HG03066 (cell line): ENCODE results near the gene SEMA4D.

ENCODE experiments used
- ATAC-seq: cut with Tn5 transposase; IDR thresholded peaks from one replicate; pipeline ENCODE4 v1.9.1; 2021; ENCODE audit warnings: low read depth; ENCODE audit not compliant: unreplicated experiment

Gene SEMA4D

DNA sequence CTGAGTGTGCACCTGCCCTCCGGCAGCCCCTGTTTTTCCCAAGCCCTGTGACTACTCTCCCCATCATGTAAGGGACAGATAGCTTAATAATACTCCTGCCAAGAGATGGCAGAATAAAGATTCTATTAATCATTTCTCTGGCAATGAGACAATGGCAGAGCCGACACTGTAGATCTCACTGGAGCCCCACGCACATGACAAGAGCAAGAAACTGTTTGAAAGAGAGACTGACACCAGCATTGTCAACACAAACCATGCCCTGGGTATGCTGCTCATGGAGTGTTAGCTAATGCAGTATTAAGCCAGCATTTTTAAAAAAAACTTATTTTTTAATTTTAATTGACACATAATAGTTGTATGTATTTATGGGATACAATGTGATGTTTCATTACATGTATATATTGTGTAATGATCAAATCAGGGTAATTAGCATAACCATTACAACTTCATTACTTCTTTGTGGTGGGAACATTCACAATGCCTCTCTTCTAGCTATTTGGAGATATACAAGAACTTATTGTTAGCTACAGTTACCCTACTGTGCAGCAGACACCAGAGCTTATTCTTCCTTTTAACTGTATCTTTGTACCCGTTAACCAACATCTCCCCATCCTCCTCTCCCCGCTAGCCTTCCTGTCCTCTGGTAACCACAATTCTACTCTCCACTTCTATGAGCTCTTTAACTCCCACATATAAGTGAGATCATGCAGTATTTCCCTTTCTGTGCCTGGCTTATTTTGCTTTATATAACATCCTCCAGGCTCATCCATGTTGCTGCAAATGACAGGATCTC, 31.5 kb upstream of the SEMA4D start:
- no peak for ATAC-seq

DNA sequence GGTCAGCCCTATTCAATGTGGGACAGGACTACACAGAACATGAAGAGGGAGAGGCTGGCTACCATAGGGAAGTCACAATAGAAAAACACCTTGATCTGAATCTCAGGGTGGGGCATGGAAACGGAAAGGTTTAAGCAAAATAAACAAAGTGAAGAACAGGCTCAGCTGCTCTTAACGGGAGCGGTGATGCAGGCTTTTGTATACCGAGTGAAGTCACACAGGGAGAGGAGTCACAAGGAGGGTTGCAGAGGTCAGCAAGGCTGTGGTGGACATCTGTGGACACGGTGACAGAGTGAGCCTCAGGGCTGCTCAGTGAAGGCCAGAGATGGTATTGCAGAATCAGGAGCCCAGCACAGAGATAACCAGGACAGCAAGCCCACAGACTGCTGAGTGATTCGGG, 30.6 kb upstream of the SEMA4D start:
- ATAC-seq, result no peak

DNA sequence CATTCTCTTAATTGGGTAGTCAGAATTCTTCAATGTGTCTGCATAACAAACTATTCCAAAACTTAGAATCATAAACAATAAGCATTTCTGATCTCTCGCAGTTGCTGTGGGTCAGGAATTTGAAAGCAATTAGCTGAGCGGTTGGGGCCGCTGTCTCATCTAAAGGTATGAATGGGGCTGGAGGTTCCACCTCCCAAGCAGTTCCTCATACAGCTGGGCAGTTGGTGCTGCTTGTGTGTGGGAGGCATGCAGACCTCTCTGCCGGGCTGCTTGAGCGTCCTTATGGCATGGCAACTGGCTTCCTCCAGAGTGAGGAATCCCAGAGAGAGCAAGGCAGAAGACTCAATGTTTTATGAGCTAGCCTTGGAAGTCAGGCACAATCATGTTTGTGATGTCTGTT, 30.2 kb upstream of the SEMA4D start:
- no peak for ATAC-seq

DNA sequence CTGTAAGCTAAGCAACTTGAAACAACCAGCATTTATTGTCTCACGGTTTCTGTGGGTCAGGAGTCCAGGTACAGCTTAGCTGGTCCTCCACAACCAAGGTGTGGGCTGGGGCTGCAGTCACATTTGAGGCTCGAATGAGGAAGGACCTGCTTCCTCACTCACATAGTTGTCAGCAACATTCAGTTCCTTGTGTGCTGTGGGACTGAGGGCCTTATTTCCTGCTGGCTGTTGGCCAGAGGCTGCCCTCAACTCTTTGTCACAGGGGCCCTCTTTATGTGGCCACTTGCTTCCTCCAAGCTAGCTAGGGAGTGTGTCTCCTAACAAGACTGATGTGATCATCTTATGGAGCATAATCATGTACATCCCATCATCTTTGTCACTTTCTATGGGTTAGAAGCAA, 29.2 kb upstream of the SEMA4D start:
- ATAC-seq, result no peak

DNA sequence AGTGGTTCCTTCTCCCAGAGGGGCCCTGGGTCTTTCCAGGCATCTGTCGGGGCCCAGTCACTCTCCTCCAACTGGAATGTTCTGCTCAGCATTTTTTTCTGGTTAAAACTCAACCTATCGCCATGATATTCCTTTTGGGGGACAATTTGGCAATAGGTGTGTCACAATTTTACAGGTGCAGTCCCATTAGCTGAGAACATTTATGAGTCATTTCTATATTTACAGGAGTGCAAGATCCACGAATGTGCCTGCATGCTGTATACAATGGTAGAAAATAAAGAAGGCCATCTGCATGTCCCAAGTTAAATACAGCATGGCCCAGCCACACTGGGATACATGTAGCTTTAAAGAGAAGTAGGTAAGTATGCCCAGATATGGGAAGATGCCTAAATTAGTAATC, 28.8 kb upstream of the SEMA4D start:
- ATAC-seq, result no peak

GRCh38 chr9:89525446-89526374, 27.8 kb upstream of the SEMA4D start:
- ATAC-seq, result no peak

DNA sequence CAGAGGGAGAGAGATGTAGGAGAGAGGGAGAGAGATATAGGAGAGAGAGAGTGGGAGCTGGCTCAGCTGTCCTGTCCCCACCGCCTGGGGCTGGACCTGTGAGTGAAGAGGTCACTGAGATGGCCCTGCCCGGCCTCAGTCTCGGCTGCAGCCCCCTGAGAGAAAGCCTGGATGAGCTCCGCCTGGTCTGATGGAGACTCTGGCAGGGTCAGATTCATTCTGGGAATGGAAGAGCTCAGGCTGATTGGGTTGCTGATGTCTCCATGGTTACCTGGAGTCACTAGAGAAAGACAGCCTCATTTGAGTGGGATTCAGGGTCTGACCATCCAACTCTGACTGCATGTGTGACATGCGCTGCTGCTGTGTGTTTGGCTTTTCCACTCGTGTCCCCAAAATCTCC, 27.1 kb upstream of the SEMA4D start:
- no peak for ATAC-seq

GRCh38 chr9:89523948-89524347, 26.0 kb upstream of the SEMA4D start:
- no peak for ATAC-seq

DNA sequence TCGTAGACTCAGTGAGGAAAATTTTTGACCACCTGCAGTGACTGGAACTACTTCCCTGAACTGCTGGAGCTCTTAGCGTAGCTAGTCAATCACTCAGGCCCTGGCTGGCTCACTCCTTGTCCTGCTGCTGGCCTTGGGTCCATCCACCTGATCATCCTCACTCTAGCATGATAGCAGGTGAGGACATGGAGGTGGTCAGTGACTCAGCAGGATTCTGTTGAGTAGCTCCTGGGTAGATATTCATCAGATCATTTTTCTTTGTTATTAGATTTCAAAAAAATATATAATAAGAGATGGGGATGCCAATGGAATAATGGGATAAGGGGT, 25.0 kb upstream of the SEMA4D start:
- ATAC-seq, result no peak

- peak; percentile 96 for ATAC-seq
Measured at GRCh38 chr9:89522261-89522958, 24.5 kb upstream of the SEMA4D start.

DNA sequence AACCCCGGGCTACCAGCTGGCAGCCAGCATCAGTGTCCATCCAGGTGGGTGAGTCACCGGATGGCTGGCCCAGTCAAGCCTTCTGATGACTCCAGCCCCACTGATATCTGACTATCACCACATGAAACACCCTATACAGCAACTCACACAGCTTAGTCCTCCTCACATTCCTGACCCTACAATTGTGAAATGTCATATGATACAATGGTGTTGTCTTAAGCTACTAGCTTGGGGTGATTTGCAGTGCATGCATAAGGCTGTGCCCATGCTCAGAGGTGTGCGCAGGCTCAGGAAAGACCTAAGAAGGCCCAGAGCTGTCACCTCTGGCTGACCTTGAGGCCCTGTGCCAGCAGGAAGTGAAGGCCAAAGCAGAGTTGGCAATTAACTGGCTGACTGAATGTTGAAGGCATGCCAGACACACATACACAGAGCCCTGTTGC, 21.5 kb upstream of the SEMA4D start:
- no peak for ATAC-seq

GRCh38 chr9:89518466-89519365, 20.8 kb upstream of the SEMA4D start:
- ATAC-seq, result no peak

DNA sequence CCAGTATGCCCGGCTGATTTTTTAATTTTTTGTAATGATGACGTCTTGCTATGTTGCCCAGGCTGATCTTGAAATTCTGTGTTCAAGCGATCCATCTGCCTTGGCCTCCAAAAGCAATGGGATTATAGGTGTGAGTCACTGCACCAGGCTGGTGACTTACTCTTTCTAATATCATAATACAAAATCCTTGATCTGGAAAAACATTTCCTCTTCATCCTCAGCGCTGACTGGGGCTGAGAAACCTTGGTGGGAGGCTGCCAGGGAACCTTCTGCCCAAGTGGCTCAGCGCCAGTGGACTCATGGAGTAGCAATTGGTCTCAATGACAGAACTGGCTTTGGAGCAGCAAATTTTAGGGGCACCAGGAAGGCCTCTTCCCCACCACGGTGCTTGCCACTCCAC, 17.5 kb upstream of the SEMA4D start:
- no peak for ATAC-seq

- ATAC-seq, result no peak
Measured at GRCh38 chr9:89514956-89515355, 17.0 kb upstream of the SEMA4D start.

GRCh38 chr9:89514337-89514736, 16.4 kb upstream of the SEMA4D start:
- no peak for ATAC-seq

- no peak for ATAC-seq
Measured at GRCh38 chr9:89513837-89514236, 15.9 kb upstream of the SEMA4D start.

DNA sequence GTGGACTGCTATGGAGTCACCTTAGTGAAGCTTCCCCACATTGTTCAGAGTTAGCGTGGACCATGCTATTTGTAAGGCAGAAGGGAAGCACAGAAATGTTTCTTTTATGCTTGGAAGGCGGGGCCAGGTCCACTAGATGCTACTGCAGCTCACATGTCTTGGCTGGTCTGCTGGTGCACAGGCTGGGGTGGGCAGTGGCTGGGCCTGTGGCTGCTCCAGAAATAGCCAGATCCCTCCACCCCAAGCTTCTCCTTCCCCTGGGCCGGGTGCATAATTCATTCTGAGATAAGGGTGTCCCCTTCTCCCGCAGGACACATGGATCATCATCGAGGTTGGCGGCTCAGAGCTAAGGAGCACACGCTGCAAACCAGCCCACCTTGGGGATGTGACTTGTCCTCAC, 14.5 kb upstream of the SEMA4D start:
- ATAC-seq, result no peak

DNA sequence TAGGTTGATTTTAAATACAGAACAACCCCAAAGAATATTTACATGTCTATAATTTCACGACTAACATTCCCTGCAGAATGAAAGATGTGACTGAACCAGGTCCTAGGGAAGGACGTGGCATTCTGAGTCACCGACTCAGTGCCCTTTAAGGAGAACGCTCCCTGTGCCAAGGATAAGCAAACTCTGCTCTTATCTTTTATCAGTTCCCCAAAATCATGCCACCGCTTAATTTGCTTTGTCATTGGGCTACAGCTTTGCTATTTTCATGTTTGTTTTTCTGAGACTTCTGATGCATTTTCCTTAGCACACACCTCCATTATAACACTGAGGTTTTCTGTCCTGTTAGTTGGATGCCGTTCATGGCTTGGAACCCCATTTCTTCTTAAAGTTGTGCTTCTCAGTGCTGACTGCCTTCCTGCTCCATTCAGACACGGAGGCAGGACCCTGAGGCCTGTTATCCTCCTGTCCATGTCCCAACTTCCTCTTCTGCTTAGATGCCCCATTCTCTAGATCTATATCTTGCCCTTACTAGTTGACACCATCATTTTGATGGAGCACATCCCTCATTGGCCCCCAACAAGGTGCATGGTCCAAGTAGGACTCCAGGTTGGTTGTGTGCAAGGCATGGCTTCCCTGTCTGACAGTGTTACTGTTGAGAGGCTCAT, 11.2 kb upstream of the SEMA4D start:
- no peak for ATAC-seq

DNA sequence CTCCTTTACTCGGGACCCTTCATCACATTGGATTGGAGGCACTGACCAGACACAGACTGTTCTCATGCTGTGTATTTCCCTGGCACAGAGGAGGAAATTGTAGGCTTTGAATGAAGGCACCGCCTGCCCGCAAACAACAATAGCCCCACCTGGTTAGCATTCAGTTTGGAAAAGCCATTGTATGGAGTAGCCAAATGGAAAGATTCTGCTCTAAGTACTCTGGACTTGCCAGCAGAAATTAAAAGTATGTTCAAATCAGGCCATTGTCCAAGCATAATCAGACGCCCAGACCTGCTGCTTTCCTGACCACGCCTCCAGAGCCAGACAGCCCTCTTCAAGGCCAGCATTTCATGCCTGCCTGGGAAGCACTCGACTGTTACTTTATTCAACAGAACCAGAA, 8.0 kb upstream of the SEMA4D start:
- no peak for ATAC-seq

- no peak for ATAC-seq
Measured at GRCh38 chr9:89505048-89505447, 7.1 kb upstream of the SEMA4D start.
